ENCODE data around the gene SLX4IP. TPM values are rescaled to one million over a fixed set of nuclear protein-coding genes. Genes with fewer than 3 reads are reported as not detected.

SLX4IP gene
- total and polyA plus RNA-seq, 4 donors: 1.2 to 9.5 (median 4.3) TPM

DNA sequence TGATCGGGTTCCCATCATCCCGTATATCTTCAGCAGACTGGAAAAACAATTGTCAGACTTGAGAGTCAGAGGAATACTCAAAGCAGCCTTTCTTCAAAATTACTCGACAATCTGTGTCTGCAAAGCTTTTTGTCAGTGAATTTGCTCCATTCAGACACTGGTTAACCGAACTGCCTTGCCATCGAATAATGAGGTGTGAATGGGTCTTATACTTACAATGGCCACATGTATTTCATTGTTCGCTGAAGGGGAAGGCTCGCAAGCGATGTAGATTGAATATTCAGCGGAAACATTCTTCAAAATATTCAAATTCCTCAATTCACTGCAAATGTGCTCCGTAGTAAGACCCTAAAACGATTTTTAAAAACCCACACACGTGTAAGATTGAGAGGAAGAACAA, 205.8 kb downstream of the SLX4IP start:
- H3K4me1 ChIP-seq (ENCODE audit: control insufficient read depth in 5 of 5, insufficient read depth in 5 of 5, low read length in 5 of 5): peaks cover 5 to 42% (median 15%) of the 10 kb centered on the region in 5 donors
- TF ChIP-seq, protein P1, sequence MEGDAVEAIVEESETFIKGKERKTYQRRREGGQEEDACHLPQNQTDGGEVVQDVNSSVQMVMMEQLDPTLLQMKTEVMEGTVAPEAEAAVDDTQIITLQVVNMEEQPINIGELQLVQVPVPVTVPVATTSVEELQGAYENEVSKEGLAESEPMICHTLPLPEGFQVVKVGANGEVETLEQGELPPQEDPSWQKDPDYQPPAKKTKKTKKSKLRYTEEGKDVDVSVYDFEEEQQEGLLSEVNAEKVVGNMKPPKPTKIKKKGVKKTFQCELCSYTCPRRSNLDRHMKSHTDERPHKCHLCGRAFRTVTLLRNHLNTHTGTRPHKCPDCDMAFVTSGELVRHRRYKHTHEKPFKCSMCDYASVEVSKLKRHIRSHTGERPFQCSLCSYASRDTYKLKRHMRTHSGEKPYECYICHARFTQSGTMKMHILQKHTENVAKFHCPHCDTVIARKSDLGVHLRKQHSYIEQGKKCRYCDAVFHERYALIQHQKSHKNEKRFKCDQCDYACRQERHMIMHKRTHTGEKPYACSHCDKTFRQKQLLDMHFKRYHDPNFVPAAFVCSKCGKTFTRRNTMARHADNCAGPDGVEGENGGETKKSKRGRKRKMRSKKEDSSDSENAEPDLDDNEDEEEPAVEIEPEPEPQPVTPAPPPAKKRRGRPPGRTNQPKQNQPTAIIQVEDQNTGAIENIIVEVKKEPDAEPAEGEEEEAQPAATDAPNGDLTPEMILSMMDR (IDR thresholded peaks at IDR 0.05; ENCODE audit: control extremely low read depth, extremely low read depth): no peak

DNA sequence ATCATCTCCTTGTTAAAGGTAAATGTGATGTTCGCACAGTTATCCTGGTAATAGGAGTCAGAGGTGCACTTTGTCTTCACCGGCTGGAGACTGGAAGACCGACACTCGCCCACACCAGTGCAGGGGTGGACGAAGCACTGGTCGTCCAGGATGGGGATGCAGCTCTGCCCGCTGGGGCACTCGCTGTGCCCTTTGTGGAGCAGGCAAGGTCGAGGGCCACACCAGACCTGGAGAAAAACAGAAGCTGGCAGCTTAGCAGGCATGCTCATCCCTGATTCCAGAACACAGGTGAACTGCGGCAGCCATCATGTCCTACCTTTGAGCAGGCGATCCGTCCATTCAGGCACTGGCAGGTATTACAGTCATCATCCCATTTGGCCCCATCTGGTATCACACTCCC, 206.4 kb downstream of the SLX4IP start:
- Histone ChIP-seq H3K36me3 (ENCODE audit: control insufficient read depth in 4 of 4, insufficient read depth in 4 of 4, low read length in 4 of 4) (peaks cover 17 to 67% (median 57%) of the 10 kb centered on the region in 4 donors), H3K4me3 (no peak overlapping the region), H3K27me3 (ENCODE audit: control insufficient read depth in 3 of 3, insufficient read depth in 3 of 3, low read length in 2 of 3) (no peaks in the 10 kb centered on the region), H3K4me1 (ENCODE audit: control insufficient read depth in 5 of 5, insufficient read depth in 5 of 5, low read length in 5 of 5) (peaks cover 5 to 36% (median 14%) of the 10 kb centered on the region in 5 donors), H3K27ac (ENCODE audit: low read depth in 1 of 2, low read length in 1 of 2) (no peak overlapping the region), H3K9ac (ENCODE audit: insufficient read depth in 1 of 2, low read length in 2 of 2) (no peak overlapping the region), H3K9me3 (ENCODE audit: control insufficient read depth in 4 of 4, insufficient read depth in 3 of 4, low read length in 3 of 4) (no peaks in the 10 kb centered on the region)
- ATAC-seq (ENCODE audit: insufficient read depth, low FRiP score): no peak
- WGBS, 2 donors: 94 to 97% methylated on average over 12 of the region's 12 CpGs
- TF ChIP-seq, protein P1 (IDR thresholded peaks at IDR 0.05; ENCODE audit: control extremely low read depth, extremely low read depth): no peak
- DNase-seq: no peak

More for the DNA sequence above, 205.8 kb downstream of the SLX4IP start:
- H3K27me3 ChIP-seq (ENCODE audit: control insufficient read depth in 3 of 3, insufficient read depth in 3 of 3, low read length in 2 of 3): no peaks in the 10 kb centered on the region
- WGBS, 2 donors: 91 to 95% methylated on average over 12 of the region's 12 CpGs
- ATAC-seq (ENCODE audit: insufficient read depth, low FRiP score): no peak
- no peaks in the 10 kb centered on the region for H3K9me3 ChIP-seq (ENCODE audit: control insufficient read depth in 4 of 4, insufficient read depth in 3 of 4, low read length in 3 of 4)
- H3K36me3 ChIP-seq (ENCODE audit: control insufficient read depth in 4 of 4, insufficient read depth in 4 of 4, low read length in 4 of 4): peaks cover 17 to 64% (median 57%) of the 10 kb centered on the region in 4 donors
- no peak overlapping the region for H3K9ac ChIP-seq (ENCODE audit: insufficient read depth in 1 of 2, low read length in 2 of 2)
- no peak overlapping the region for H3K27ac ChIP-seq (ENCODE audit: low read depth in 1 of 2, low read length in 1 of 2)
- no peak overlapping the region for H3K4me3 ChIP-seq
- DNase-seq: no peak

DNA sequence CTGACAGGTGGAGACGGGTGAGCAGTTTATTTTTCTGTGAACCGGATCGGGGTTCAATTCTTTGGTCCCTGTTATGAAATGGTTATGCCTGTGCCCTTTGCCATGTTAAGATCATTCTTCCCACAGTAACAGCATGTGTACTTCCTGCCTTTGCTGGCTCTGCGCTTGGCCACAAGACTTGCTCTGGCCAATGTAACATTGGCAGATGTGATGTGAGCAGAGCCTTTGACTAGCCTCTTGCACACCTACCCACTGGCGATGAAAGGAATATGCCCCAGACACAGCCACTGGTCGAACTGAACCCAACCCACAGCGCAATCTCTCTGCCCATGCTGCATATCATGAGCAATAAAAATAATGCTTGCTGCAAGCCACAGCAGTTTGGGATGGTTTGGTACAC, 206.8 kb downstream of the SLX4IP start:
- no peak for DNase-seq
- H3K27ac ChIP-seq (ENCODE audit: low read depth in 1 of 2, low read length in 1 of 2): no peak overlapping the region
- peaks cover 17 to 69% (median 60%) of the 10 kb centered on the region in 4 donors for H3K36me3 ChIP-seq (ENCODE audit: control insufficient read depth in 4 of 4, insufficient read depth in 4 of 4, low read length in 4 of 4)
- 94 to 97% methylated on average over 7 of the region's 7 CpGs for WGBS, 2 donors
- no peak overlapping the region for H3K4me3 ChIP-seq
- TF ChIP-seq, protein P1 (IDR thresholded peaks at IDR 0.05; ENCODE audit: control extremely low read depth, extremely low read depth): no peak
- no peaks in the 10 kb centered on the region for H3K27me3 ChIP-seq (ENCODE audit: control insufficient read depth in 3 of 3, insufficient read depth in 3 of 3, low read length in 2 of 3)
- ATAC-seq (ENCODE audit: insufficient read depth, low FRiP score): no peak
- peaks cover 5 to 32% (median 10%) of the 10 kb centered on the region in 5 donors for H3K4me1 ChIP-seq (ENCODE audit: control insufficient read depth in 5 of 5, insufficient read depth in 5 of 5, low read length in 5 of 5)
- H3K9ac ChIP-seq (ENCODE audit: insufficient read depth in 1 of 2, low read length in 2 of 2): no peak overlapping the region
- no peaks in the 10 kb centered on the region for H3K9me3 ChIP-seq (ENCODE audit: control insufficient read depth in 4 of 4, insufficient read depth in 3 of 4, low read length in 3 of 4)
